GM18858 (cell line): ENCODE results near the gene DOCK3.
"Not testable (repeated sequence)": the region's sequence is repeated elsewhere in the genome, so short reads cannot be mapped to it uniquely, and the experiment has no call there.

Experiments used
- ATAC-seq: cut with Tn5 transposase; IDR thresholded peaks from one replicate; pipeline ENCODE4 v1.9.1; 2021; ENCODE audit not compliant: unreplicated experiment

The DOCK3 gene

DNA sequence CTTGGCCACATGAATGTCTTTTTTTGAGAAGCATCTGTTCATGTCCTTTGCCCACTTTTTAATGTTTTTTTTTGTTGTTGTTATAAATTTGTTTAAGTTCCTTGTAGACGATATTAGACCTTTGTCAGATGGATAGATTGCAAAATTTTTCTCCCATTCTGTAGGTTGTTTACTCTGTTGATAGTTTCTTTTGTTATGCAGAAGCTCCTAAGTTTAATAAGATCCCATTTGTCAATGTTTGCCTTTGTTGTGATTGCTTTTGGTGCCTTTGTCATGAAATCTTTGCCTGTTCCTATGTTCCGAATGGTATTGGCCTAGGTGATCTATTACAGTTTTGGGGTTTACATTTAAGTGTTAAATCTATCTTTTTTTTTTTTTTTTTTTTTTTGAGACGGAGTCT, 116.2 kb downstream of the DOCK3 start:
- ATAC-seq: not testable (repeated sequence)

- ATAC-seq: no peak
These were observed 117.8 kb downstream of the DOCK3 start for GRCh38 chr3:50792568-50792967.

- ATAC-seq: not testable (repeated sequence)
These were observed 129.1 kb downstream of the DOCK3 start for GRCh38 chr3:50803805-50804204.

GRCh38 chr3:50804376-50804775, 129.6 kb downstream of the DOCK3 start:
- ATAC-seq: not testable (repeated sequence)

DNA sequence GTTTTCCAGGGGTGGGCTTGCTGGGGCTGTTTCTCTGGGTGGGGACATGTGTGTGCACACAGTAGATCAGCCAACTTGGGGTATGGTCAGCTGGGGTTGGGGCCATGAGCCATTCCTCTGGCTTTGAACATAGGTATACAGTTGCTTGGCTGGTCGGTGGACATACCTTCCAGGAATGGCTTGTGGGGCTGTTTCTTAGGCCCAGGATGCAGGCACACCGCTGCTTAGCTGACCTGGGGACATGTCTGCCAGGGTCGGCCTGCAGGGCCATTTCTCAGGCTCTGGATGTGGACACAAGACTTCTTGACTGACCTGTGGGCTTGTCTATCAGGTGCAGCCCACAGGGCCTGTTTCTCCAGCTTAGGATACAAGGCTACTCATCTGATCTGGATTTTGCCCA, 130.6 kb downstream of the DOCK3 start:
- no peak for ATAC-seq

- ATAC-seq: no peak
These were observed 131.3 kb downstream of the DOCK3 start for GRCh38 chr3:50806031-50806430.

- no peak for ATAC-seq
These were observed 132.1 kb downstream of the DOCK3 start for GRCh38 chr3:50806806-50807205.

- ATAC-seq: no peak
These were observed 132.5 kb downstream of the DOCK3 start for GRCh38 chr3:50807266-50807665.

DNA sequence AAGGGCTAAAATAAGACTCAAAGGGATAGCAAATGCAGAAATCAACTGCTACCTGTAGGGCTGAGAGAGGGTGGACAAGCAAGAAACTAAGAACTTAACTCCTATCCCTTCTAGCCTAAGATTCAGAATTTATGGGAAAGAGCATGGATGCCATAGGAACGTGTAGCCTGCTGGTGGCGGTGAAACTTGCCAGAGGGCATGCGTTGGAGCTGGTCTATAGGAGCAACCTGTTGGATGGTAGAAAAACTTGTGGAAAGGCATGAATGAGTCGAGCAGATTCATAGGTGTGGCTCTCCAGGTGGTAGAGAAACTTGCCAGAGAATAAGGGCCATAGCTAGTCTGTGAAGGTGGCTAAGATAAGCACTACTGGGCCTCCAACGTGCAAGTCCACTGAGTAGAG, 137.2 kb downstream of the DOCK3 start:
- ATAC-seq: no peak

DNA sequence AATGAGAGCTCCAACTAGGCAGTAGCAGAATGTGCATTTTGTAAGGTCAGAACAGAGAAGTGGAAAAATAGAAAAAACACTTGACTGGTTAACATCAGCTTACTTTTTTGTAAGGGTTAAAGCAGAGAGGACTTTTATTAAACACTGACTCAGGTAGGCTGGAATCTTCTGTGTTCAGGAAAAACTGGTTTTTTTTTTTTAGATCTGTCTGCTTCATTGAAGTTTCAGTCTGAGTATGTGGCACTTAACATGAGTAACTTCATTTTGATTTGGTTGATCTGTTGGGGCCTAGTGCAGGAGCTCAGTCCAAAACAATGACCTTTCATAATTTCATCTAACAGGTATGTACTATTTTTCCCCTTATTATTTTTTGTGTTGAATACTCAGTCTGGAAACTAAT, 141.1 kb downstream of the DOCK3 start:
- ATAC-seq: no peak

DNA sequence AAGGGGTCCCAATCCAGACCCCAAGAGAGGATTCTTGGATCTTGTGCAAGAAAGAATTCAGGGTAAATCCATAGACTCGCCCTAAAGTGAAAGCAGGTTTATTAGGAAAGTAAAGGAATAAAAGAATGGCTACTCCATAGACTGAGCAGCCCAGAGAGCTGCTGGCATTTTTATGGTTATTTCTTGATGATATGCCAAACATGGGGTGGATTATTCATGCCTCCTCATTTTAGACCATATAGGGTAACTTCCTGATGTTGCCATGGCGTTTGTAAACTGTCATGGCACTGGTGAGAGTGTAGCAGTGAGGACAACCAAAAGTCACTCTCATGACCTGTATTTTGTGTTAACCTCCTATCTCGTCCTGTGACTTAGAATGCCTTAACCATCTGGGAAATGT, 142.2 kb downstream of the DOCK3 start:
- ATAC-seq: no peak

GRCh38 chr3:50817756-50818529, 143.2 kb downstream of the DOCK3 start:
- no peak for ATAC-seq

GRCh38 chr3:50819882-50820281, 145.2 kb downstream of the DOCK3 start:
- no peak for ATAC-seq

DNA sequence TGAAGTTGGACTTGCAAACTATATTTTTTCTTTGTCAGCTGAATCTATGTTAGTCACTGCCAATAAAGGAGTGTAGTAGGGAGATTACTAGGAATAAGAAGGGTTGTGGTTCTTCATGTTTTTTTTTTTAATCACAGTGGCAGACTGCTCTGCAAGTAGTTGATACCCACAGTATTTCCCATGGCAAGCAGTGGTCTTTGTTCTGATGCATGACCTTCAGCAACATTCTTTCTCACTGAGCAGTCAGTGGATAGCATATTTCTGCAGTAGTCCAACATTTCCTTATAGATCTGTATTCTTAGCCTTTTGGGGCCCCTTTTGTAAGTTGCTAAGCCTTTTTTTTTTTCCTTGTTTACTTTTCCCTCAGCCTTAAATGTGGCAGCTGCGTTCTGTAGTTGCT, 151.1 kb downstream of the DOCK3 start:
- no peak for ATAC-seq

- ATAC-seq: no peak
These were observed 155.7 kb downstream of the DOCK3 start for GRCh38 chr3:50830451-50830850.

DNA sequence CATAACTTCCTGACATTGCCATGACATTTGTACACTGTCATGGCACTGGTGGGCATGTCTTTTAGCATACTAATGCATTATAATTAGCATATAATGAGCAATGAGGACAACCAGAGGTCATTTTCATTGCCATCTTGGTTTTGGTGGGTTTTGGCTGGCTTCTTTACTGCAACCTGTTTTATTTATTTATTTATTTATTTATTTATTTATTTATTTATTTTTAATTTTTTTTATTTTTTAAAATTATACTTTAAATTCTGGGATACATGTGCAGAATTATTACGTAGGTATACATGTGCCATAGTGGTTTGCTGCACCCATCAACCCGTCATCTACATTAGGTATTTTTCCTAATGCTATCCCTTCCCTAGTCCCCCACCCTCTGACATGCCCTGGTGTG, 156.3 kb downstream of the DOCK3 start:
- not testable (repeated sequence) for ATAC-seq

GRCh38 chr3:50840983-50841489, 166.3 kb downstream of the DOCK3 start:
- no peak for ATAC-seq

- no peak for ATAC-seq
These were observed 173.6 kb downstream of the DOCK3 start for GRCh38 chr3:50848308-50848707.

DNA sequence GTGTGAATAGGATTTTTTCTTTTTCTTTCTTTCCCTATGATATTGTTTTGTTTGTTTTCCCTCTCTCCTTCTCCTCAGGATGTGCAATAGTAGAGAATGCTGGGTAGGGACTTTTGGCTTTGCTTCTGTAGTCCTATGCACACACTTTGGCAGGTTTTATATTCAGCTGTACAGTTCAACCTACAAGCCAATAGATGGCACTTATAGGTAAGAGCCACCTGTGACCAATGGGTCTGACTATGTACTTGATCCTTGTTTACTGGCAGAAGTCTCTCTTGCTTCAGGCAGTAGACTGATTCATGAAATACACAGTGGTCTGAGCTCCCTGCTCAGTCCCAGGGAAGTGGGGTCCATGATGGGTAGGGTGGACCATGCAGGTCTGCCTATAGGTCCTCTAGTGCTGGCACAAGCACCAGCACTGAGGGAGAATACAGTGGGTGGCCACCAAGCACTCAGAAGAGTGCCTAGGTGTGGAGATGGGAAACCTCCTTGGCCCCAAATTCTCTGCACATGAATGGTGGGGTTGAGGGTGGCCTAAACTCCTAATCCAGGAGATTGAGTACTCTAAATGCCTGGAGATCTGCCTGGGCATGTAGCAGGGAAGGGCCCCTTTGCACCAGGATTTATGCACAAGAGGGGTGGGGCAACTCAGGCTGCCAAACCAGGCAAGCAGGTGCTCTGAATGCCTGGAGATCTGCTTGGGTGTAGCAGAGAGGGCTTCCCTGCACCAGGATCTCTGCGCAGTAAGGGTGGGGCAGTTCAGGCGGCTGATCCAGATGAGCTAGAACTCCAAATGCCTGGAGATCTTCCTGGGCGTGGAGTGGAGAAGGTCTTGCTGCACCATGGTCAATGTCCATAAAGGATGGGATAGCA, 176.1 kb downstream of the DOCK3 start:
- ATAC-seq: no peak

GRCh38 chr3:50853936-50854335, 179.2 kb downstream of the DOCK3 start:
- no peak for ATAC-seq

- no peak for ATAC-seq
These were observed 187.5 kb downstream of the DOCK3 start for GRCh38 chr3:50862221-50862620.
